ENCODE measurements around the gene TFF2. TPM values are rescaled to one million over a fixed set of nuclear protein-coding genes. Genes with fewer than 3 reads are reported as not detected.

The TFF2 gene
- total RNA-seq, 1 donor from 2014 or later: not detected

DNA sequence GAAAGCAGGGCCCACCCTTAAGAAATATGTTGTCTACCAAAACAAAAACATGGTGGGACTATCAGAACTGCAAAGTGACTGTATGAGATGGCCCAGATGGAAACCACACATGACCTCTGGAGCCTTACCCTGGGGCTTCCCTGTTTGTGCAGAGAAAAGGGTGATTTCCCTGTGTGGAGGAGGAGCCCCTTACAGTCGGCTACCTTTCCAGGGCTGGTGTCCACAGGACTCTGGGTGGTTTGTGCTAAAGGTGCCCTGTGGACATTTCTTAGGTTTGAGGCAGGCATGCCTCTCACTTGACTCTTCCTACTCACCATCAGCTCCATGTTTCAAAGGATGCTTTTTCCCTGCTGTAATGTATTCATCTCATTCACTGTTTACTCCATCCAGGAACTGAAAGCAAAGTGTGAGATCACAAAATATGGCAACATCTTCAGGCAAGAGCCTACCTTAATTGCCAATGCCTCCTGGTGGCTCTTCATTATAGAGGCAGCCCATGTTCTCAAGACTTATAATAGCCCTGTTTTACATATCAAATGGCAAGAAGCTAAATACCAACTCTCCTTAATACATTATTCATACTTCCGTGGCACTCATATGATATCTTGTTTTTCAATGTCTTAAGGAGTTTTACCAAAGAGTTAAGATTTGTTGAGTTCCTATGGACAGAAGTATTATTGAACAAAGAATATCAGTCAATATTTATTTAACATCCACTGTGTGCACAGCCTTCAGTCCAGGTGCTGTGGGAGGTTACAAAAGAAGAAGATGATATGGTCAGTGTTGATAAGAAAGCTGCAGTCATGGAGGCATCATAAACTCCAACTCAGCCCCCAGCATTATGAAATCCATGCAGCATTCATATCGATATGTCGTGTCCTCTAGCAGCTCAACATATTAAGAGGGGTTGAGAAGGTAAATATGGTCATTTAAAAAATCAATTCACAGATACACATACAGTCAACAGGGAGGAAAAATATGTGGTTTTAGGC lies 20.1 kb downstream of the TFF2 start:
- TF ChIP-seq, protein P1, sequence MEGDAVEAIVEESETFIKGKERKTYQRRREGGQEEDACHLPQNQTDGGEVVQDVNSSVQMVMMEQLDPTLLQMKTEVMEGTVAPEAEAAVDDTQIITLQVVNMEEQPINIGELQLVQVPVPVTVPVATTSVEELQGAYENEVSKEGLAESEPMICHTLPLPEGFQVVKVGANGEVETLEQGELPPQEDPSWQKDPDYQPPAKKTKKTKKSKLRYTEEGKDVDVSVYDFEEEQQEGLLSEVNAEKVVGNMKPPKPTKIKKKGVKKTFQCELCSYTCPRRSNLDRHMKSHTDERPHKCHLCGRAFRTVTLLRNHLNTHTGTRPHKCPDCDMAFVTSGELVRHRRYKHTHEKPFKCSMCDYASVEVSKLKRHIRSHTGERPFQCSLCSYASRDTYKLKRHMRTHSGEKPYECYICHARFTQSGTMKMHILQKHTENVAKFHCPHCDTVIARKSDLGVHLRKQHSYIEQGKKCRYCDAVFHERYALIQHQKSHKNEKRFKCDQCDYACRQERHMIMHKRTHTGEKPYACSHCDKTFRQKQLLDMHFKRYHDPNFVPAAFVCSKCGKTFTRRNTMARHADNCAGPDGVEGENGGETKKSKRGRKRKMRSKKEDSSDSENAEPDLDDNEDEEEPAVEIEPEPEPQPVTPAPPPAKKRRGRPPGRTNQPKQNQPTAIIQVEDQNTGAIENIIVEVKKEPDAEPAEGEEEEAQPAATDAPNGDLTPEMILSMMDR (IDR thresholded peaks at IDR 0.05; ENCODE audit: borderline replicate concordance): no peak
- Histone ChIP-seq H3K36me3 (no peaks in the 10 kb centered on the region), H3K9me3 (replicated peaks) (peaks cover 29% of the 10 kb centered on the region), H3K27ac (replicated peaks) (no peak overlapping the region), H3K4me1 (no peaks in the 10 kb centered on the region), H3K27me3 (ENCODE audit: low read depth) (peaks cover 33% of the 10 kb centered on the region), H3K4me3 (no peak overlapping the region)
- no peak for DNase-seq
- intact Hi-C loops (cut with micrococcal nuclease): no loop called here

DNA sequence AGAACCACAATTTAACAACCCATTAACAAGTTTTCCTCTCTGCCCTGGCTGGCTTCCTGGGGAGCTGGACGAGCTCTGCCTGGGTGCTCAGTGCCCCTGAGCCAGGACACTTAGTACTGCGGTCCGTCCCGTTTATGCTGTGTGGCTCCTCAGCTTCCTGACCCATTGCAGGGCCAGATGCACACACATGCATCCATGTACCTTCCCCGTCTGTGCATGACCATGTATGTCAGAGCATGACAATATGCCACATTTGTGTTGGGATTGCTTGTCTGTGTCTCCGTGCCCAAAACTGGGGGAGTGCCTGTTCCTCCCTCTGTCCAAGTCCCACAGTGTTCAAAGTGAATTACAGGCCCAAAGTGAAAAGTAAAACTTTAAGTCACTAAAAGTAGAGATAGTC lies 25.9 kb downstream of the TFF2 start:
- no peak for DNase-seq
- TF ChIP-seq, protein P1 (IDR thresholded peaks at IDR 0.05; ENCODE audit: borderline replicate concordance): no peak
- Histone ChIP-seq H3K27ac (replicated peaks) (no peak overlapping the region), H3K27me3 (ENCODE audit: low read depth) (peaks cover 37% of the 10 kb centered on the region), H3K4me1 (no peaks in the 10 kb centered on the region), H3K36me3 (no peaks in the 10 kb centered on the region), H3K9me3 (replicated peaks) (peaks cover 13% of the 10 kb centered on the region), H3K4me3 (no peak overlapping the region)
- intact Hi-C loops (cut with micrococcal nuclease): no loop called here

DNA sequence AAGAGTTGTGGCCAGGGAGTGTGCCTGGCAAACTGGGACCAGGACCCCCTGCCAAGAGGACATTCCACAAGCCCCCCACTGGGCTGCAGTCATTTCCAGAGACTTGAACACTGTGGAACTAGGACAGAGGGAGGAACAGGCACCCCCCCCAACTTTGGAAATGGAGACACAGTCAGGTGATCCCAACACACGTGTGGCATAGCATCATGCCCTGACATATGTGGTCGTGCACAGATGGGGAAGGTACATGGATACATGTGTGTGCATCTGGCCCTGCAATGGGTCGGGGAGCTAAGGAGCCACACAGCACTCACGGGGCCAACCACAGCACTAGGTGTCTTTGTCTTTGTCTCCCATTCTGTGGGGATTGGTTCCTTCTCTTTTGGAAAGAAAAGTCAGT lies 28.9 kb downstream of the TFF2 start:
- TF ChIP-seq, protein P1 (IDR thresholded peaks at IDR 0.05; ENCODE audit: borderline replicate concordance): no peak
- H3K36me3 ChIP-seq: no peaks in the 10 kb centered on the region
- H3K4me1 ChIP-seq: no peaks in the 10 kb centered on the region
- DNase-seq: no peak
- intact Hi-C loops (cut with micrococcal nuclease): no loop called here
- H3K9me3 ChIP-seq (replicated peaks): peaks cover 7% of the 10 kb centered on the region
- no peak overlapping the region for H3K4me3 ChIP-seq
- peaks cover 37% of the 10 kb centered on the region for H3K27me3 ChIP-seq (ENCODE audit: low read depth)
- H3K27ac ChIP-seq (replicated peaks): no peak overlapping the region

DNA sequence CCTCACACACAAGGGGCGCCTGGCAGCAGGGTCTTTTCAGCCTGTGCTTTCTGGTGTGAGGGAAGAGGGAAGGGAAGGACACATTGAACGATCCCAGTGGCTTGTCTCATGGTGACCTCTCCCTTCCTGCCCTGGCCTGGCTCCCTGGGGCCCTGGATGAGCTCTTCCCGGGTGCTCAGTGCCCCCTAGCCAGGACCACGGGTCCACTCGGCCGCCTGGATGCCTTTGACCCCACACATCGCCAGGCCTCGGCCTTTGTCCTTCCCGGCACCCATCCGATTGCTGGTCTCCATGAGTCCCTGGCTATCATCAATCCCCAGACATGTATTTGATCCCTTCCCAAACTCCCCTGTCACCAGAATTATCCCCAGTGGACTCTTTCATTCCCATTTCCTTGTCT lies 29.6 kb downstream of the TFF2 start:
- H3K36me3 ChIP-seq: no peaks in the 10 kb centered on the region
- H3K9me3 ChIP-seq (replicated peaks): peaks cover 7% of the 10 kb centered on the region
- H3K27me3 ChIP-seq (ENCODE audit: low read depth): peaks cover 37% of the 10 kb centered on the region
- no peak overlapping the region for H3K27ac ChIP-seq (replicated peaks)
- TF ChIP-seq, protein P1 (IDR thresholded peaks at IDR 0.05; ENCODE audit: borderline replicate concordance): no peak
- H3K4me3 ChIP-seq: no peak overlapping the region
- H3K4me1 ChIP-seq: no peaks in the 10 kb centered on the region
- intact Hi-C loops (cut with micrococcal nuclease): no loop called here
- DNase-seq: no peak

DNA sequence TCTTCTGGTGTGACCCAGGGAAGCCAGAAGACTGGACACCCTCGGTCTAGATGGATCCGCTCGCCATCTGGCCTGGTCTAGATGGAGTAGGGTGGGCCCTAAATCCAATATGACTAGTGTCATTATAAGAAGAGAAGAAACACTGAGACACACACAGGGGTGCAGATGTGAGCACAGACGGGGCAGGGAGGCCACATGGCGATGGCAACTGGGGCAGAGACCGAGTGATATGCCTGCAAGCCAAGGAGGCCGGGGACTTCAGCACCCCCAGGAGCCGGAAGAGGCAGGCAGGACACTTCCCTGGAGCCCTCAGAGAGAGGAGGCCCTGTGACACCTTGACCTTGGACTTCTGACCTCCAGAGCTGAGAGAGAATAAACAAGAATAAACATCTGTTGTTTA lies 30.0 kb downstream of the TFF2 start:
- Histone ChIP-seq H3K27ac (replicated peaks) (no peak overlapping the region), H3K27me3 (ENCODE audit: low read depth) (peaks cover 35% of the 10 kb centered on the region), H3K4me3 (no peak overlapping the region), H3K9me3 (replicated peaks) (peaks cover 5% of the 10 kb centered on the region), H3K36me3 (no peaks in the 10 kb centered on the region), H3K4me1 (no peaks in the 10 kb centered on the region)
- intact Hi-C loops (cut with micrococcal nuclease): no loop called here
- no peak for DNase-seq
- TF ChIP-seq, protein P1 (IDR thresholded peaks at IDR 0.05; ENCODE audit: borderline replicate concordance): no peak

Data from left ventricle myocardium inferior (tissue), 1 donor.